DMS153 treated with DMSO at 0.1 percent for 48 hours (cell line): ENCODE data around the gene RHOBTB1.

ENCODE experiments used
- DNase-seq: peaks from one replicate; lab custom pipeline; 2025; ENCODE audit not compliant: unreplicated experiment; lab: John Stamatoyannopoulos, UW

RHOBTB1 gene

GRCh38 chr10:60964257-60965235 lies 20.6 kb upstream of the RHOBTB1 start:
- DNase-seq = peak; percentile 79

GRCh38 chr10:60963441-60964256 lies 19.7 kb upstream of the RHOBTB1 start:
- DNase-seq = no peak

DNA sequence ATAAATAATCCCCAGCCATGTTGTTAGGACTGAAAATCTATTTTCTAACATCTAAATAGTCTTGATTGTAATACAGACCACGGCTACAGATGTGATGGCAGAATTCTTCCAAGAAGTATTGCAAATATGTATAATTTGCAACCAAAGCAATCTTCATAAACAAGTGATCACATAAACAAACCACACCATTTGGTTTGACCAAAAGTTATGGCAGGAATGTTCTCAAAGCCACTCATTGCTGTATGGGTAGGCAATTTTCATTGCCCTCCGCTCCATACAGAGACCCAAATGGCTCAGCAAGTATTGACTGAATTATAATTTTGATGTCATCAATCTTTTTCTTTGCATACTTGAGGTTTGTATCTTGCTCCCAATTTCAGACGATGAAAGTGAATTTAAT lies 19.0 kb upstream of the RHOBTB1 start:
- no peak for DNase-seq

DNA sequence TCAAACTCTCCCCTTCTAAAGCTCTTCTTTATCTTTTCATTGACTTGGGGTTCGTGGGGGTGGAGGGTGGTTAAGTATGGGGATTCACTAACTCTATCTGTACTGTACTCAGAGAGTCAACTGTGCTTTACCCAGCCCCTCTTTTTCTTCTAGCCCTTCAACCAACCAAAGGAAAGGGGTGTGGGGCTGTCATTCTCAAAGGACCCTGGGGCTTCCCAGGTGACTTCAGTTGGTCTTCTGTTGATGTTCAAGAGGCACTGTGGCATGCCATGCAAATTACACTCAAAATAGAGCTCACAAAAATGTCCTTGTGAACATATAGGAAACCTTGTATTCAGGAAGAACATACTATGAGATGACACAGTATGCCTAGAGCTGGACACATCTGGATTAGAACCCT lies 16.9 kb upstream of the RHOBTB1 start:
- no peak for DNase-seq

DNA sequence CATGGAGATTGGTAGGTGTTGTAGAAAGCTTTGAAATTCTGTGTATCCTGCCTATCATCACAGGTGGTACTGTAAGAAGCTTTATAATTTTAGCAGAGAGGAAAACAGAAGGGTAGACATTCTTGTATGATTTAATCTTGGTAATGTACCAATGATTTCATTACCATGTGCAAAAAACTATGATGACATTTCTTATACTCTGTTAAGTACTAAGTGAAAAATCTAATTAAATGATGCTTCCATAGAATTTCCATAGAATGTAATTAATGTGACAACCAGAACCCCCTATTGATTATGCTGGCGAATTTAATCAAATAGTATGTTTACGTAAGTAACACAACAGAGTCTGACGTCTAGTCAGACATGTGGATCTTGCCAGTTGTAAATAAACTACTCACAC lies 16.0 kb upstream of the RHOBTB1 start:
- no peak for DNase-seq

GRCh38 chr10:60958892-60959601 lies 15.1 kb upstream of the RHOBTB1 start:
- DNase-seq = no peak

- no peak for DNase-seq
These were observed 13.8 kb upstream of the RHOBTB1 start for GRCh38 chr10:60957667-60958221.

DNA sequence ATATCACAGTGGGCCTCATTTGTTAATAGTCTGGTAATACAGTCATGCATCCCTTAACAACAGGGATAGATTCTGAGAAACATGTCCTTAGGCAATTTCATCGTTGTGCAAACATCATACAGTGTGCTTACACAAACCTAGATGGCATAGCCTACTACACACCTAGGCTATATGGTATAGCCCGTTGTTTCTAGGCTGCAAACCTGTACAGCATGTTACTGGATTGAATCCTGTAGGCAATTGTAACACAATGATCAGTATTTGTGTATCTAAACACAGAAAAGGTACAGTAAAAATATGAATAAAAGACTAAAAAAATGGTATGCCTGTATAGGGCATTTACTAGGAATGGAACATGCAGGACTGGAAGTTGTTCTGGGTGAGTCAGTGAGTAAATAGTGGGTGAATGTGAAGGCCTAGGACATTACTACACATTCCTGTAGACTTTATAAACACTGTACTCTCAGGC lies 12.0 kb upstream of the RHOBTB1 start:
- DNase-seq = no peak

GRCh38 chr10:60955316-60955715 lies 11.3 kb upstream of the RHOBTB1 start:
- DNase-seq = no peak

DNA sequence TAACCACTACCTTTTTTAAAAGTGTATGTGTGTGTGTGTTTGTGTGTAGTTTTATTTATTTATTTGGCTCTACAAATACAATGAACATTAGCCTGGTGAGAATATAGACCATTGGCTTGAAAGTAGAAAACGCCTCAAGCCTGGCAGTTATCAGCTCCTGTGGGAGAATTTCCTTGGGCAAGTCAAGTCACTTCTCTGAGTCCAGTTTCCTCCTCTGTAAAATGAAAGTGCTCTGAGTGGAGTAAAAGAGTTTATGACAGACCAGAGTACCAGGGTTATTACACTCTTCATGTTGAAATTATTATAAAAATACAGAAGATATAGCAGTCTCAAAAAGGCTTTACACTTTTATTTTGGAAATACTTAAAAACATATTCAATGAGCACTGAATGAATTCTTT lies 10.1 kb upstream of the RHOBTB1 start:
- no peak for DNase-seq

- no peak for DNase-seq
These were observed 9.4 kb upstream of the RHOBTB1 start for GRCh38 chr10:60953420-60953819.

DNA sequence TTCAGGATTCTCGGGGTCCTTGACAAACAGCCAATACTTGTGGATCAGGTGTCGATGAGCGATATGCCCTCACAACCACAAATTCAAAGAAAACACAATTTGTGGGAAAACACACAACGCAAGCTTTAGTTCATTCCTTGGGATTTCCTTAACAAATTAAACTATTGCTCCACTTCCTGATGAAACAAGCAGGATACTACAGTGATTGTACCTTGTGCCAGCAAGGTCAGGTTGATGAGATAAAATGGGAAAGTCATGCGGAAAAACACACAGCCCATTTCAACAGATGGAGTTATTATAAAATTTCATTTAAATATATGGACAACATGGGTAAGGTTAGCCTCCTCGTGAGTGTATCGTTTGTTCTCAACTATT lies 8.8 kb upstream of the RHOBTB1 start:
- DNase-seq = no peak

DNA sequence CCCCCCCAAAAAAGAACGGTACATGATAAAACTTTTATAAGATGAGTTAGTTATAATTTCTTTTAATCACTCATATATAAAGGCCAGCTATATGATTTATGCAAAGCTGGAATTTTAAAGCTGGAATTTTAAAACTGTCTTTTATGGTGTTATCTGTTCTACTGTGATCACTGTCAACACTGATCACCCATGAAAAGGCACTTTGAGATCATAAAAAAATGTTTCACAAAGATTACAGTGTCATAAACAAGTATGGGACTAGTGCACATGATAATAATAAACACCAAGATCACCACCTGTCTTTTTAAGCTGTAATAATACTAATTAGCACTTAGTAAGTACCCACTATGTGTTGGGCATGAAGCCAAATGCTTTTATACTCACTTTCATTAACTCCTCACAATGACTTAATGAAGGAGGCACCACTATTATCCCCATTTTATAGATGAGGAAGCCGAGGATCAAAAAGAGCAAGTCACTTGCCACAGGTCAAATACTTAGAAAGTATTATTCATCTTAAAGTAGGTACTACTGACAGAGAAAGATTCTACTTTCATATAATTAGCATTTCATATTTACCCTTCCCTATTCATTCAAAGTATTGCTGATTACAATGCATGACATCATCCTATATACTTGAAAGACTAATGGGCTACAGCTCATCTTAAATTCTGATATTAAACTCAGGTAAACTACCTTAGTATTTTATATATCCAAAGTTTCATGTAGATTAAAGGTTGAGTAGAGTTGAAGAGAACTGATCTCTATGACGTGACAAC lies 8.3 kb upstream of the RHOBTB1 start:
- no peak for DNase-seq

GRCh38 chr10:60951272-60951724 lies 7.3 kb upstream of the RHOBTB1 start:
- peak; percentile 14 for DNase-seq

- DNase-seq = no peak
These were observed 6.3 kb upstream of the RHOBTB1 start for GRCh38 chr10:60950300-60950699.

- no peak for DNase-seq
These were observed 4.9 kb upstream of the RHOBTB1 start for GRCh38 chr10:60948851-60949250.

GRCh38 chr10:60944910-60945297 lies 919 bp upstream of the RHOBTB1 start:
- no peak for DNase-seq

DNA sequence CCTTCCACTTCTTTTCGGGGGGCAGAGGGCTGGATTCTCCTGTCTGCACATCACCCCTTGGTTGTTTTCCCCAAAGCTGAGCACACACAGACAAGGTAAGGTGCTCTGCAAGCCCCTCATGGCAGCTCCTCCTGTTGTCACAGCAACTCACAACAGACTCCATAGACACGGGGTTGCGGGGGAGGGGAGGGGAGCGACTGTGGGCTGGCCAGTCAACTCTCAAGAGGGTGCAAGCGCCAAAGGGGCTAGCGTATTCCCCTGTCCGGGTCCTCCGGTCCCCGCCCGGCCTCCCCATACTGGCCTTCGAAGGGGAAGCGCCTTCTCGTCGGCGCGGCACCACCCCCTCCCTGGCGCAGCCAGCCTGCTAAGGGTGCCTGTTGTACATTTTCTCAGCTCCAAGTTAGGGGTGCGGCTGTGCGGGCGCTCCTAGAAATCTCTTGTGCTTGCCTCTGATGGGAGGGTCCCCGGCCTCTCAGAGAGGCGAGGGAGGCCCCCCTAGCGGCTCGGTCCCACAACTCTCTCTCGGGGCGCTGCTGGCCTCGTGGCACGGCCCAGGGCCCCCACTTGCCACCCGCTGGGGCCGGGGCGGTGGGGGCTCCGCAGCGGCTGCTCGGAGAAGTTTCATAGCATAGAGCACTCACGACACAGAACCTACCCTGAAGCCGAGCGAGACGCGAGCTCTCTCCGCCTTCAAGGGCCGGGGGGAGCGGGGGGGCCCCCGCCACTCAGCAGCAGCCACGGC lies 498 bp downstream of the RHOBTB1 start:
- DNase-seq = no peak

DNA sequence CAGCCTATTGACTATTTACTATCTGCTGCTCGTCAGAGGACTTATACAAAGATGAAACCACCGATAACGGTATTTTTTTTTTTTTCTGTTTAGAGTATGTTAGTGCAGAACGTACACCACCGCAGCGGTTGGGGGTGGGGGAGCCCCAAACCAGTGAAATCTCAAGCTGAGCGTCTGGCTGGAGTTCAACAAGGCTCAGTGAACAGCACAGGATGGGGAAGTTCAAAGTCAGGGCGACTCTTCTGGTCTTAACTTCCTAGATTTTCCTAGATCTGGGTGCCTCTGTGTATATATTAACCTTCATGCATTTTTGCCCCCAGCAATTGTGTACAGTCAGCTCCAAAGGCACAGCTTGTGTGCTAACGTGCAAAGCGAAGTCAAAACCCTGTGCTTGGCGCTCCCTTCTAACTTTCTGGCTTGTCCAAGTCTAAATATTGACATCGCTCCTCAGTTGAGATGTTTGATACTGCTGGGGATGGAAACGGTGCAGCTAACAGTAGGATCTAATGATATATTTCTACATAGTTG lies 1.1 kb downstream of the RHOBTB1 start:
- no peak for DNase-seq
